HL-60/S4 (cell line): Measurements from ENCODE around the gene ZNF557.

Experiments used
- in situ Hi-C: fragments of 300-500 bp; cut with MboI; formaldehyde crosslinking; loops from 2 replicates; pipeline ENCODE4 v1.14.3; 2022; ENCODE audit warnings: low sequenced_read_pairs

ZNF557 gene

GRCh38 chr19:7120499-7120898 is 51.0 kb downstream of the ZNF557 start:
- in situ Hi-C loops, result loop anchor here (25.0 kb wide), 1 partner anchor 667 kb away; no protein-coding TSS in a partner anchor

- in situ Hi-C loops, result loop anchor here (25.0 kb wide), 1 partner anchor 665 kb away; no protein-coding TSS in a partner anchor
Measured at GRCh38 chr19:7122701-7123100, 53.2 kb downstream of the ZNF557 start.

- in situ Hi-C loops, result loop anchor here (25.0 kb wide), 2 partner anchors 188 to 663 kb away; no protein-coding TSS in a partner anchor
Measured at GRCh38 chr19:7124782-7125181, 55.3 kb downstream of the ZNF557 start.

DNA sequence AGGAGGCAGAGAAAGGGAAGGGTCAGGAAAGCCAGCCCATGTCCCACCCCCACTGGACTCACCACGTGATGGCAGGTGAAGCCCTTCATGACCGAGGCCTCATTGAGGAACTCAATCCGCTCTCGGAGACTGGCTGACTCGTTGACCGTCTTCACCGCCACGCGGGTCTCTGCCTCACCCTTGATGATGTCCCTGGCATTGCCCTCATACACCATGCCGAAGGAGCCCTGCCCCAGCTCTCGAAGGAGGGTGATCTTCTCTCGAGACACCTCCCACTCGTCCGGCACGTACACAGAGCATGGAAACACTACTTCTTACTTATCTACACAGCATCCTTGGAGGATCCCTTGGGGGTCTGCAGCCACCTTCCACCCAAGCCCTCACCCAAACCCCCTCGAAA is 55.7 kb downstream of the ZNF557 start:
- in situ Hi-C loops, result loop anchor here (25.0 kb wide), 1 partner anchor 187 kb away; no protein-coding TSS in a partner anchor

DNA sequence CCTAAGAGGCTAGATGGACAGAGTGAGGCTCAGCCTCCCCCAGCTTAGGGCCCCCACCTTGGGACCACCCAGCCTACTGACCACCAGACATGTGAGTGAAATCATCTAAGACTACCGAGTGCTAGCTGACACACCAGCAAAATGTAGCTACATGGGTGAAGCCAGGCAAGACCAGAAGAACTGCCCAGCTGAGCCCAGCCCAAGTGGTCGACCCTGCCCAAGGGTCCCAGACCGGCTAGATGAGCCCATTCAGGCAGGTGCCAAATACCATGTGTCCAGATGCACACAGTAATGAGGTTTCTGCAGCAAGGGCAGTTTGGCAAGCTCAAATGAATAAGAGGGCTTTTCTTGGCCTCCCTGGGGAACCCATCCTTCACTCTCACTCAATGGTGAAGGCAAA is 56.6 kb downstream of the ZNF557 start:
- in situ Hi-C loops, result loop anchor here (25.0 kb wide), 1 partner anchor 186 kb away; no protein-coding TSS in a partner anchor

DNA sequence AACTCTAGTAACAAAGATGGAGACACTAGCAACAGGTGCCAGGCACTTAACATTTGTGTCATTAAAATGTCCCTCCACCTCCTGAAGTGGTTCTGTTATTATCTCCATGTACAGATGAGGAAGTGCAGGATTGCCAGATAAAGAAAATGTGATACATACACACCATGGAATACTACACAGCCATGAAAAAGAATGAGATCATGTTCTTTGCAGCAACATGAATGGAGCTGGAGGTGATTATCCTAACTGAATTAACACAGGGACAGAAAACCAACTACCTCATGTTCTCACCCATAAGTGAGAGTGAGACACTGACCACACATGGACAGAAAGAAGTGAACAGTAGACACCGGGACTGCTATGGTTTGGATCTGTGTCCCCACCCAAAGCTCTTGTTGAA is 60.5 kb downstream of the ZNF557 start:
- in situ Hi-C loops, result loop anchor here (25.0 kb wide), 1 partner anchor 182 kb away; no protein-coding TSS in a partner anchor

DNA sequence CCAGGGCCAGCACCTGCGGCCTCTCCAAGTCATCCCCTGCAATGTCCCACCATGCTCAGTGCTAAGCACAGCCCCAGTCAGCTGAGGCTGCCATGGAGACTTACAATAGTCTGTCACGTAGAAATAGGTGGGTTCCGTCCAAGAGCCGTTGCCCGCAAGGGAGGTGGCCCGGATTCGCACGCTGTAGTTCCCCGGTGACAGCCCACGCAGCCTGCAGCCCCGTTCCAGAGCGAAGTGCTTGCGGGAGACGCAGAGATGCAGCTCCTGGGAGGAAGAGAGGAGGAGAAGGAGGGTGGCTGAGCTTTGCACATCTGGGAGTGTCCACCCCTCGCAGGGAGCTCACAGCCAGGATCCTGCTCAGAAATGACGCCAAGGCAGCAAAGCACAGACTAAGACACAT is 62.6 kb downstream of the ZNF557 start:
- in situ Hi-C loops, result loop anchor here (25.0 kb wide), 1 partner anchor 180 kb away; no protein-coding TSS in a partner anchor

DNA sequence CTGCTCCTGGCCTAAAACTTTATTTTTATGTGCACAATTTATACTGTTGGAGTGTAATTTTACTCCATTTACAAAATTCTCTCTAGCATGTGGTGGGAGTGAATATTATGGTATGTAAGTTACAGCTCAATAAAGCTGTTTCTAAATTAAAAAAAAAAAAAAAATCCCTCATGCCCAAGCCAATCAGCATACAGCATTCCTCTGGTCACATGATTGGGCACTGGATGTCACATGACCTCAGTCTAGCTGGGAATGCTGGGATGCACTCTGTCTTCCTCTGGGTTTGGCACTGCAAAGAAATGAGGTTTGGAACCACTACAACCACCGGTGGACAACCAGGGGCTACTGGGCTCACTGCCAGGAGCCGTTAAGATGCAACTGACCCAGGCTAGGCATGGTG is 67.6 kb downstream of the ZNF557 start:
- in situ Hi-C loops, result loop anchor here (25.0 kb wide), 1 partner anchor 175 kb away; no protein-coding TSS in a partner anchor
